Ovary (tissue), 9 donors: Measurements from ENCODE around the gene KRT15. TPM values are rescaled to one million over a fixed set of nuclear protein-coding genes. Genes with fewer than 3 reads are reported as not detected.

ENCODE experiments used
- DNase-seq, 5 donors: peaks; one replicate each; pipeline ENCODE4 v3.0.0-alpha.2; 2019 to 2020
- H3K27ac ChIP-seq, 2 donors: fragments of 200-600 bp; one replicate each; pipeline versions ENCODE4 v1.5.1 to v1.8.0; 2019 to 2022
- H3K27me3 ChIP-seq: fragments of 200-600 bp; one replicate; pipeline ENCODE4 v1.8.0; 2022
- H3K36me3 ChIP-seq: fragments of 200-600 bp; sonication (generic); one replicate; pipeline ENCODE4 v1.5.1; 2019
- H3K4me1 ChIP-seq: one replicate; pipeline ENCODE4 v1.8.1; 2013; ENCODE audit warnings: mild to moderate bottlenecking, moderate library complexity; ENCODE audit not compliant: insufficient read depth
- H3K4me3 ChIP-seq: fragments of 200-600 bp; sonication (generic); one replicate; pipeline ENCODE4 v1.5.1; 2017
- H3K9me3 ChIP-seq, 2 donors: fragments of 200-600 bp in 1 of 2; sonication (generic) in 1 of 2; one replicate each; pipeline versions ENCODE4 v1.5.1 to v1.8.1; 2013 to 2019; ENCODE audit warnings: mild to moderate bottlenecking in 1 of 2, moderate library complexity in 1 of 2
- CTCF ChIP-seq, 3 donors: fragments of 450-650 bp in 2 of 3; fragments of 200-600 bp in 1 of 3; IDR thresholded peaks; one replicate each; pipeline versions ENCODE4 v1.5.1 to v1.8.0; 2016 to 2022; ENCODE audit warnings: antibody characterized with exemption in 3 of 3, mild to moderate bottlenecking in 1 of 3
- EP300 ChIP-seq: sonication (generic); formaldehyde crosslinking; IDR thresholded peaks from one replicate; pipeline ENCODE4 v1.6.1; 2017; ENCODE audit warnings: antibody characterized with exemption
- POLR2A ChIP-seq: fragments of 450-650 bp; IDR thresholded peaks from one replicate; pipeline ENCODE4 v1.6.1; 2017; ENCODE audit warnings: antibody characterized with exemption, mild to moderate bottlenecking, moderate library complexity
- WGBS, 3 donors: extraction: QIAGEN DNeasy Blood & Tissue Kit in 1 of 3; methylation state at CpG; one replicate each; pipeline versions ENCODE4 v1.1.5 to v1.1.7; 2013 to 2017; 5-methylcytosine and 5-hydroxymethylcytosine counted together
- intact Hi-C, 4 donors: fragments of 100-400 bp; cut with DNase I; formaldehyde crosslinking; loops; one replicate each; pipeline versions ENCODE4 v1.11.0 to v1.15.1; 2022 to 2023
- polyA plus RNA-seq, 2 donors: library from polyadenylated mRNA; stranded (reverse); fragments of 200-250 nt in 1 of 2; fragments of 350-450 nt in 1 of 2; fragmentation: Illumina TruSeq in 1 of 2; extraction: RNeasy Lipid Tissue Mini Kit (QIAGEN cat#74804) in 1 of 2; gene quantifications; one replicate each; pipeline ENCODE4 v1.2.3, GENCODE V29; 2013 to 2014
- total RNA-seq, 7 donors: library from RNA; depleted of rRNA in 2 of 7; stranded (reverse); fragments of >200 nt in 2 of 7; fragmentation: NEBNext Ultra II Directional in 3 of 7; extraction: Animal tissue kit (Norgen Biotek cat#: 25700) in 3 of 7; gene quantifications; one replicate each; pipeline versions ENCODE4 v1.1.0 to v1.2.4, GENCODE V29; 2016 to 2023
- donor health status: DM: no; HTN: no; CAD: no; lungs with moderate emphysema.
- donor health status: DM: no; HTN: no; CAD: no.
- donor health status: Bipolar disorder and iron deficiency.
- donor health status: DM: yes; HTN: yes; CAD: no.
- donor health status: DM: no; HTN: no; CAD: no.
- donor health status: DM: yes; HTN: yes; CAD: no.

Gene KRT15
- total and polyA plus RNA-seq, 9 donors = 0.11 to 9.4 (median 0.37) TPM; not detected in 1

GRCh38 chr17:41523787-41524186 lies 5.1 kb upstream of the KRT15 start:
- H3K9me3 ChIP-seq = no peaks in the 10 kb centered on the region
- WGBS, 3 donors = 35 to 66% (median 39%) methylated on average over 19 of the region's 19 CpGs
- no peaks in the 10 kb centered on the region for H3K27me3 ChIP-seq
- peaks cover 7% of the 10 kb centered on the region for H3K4me1 ChIP-seq
- H3K36me3 ChIP-seq = no peaks in the 10 kb centered on the region
- TF ChIP-seq CTCF (IDR thresholded peaks at IDR 0.05) = no peak
- TF ChIP-seq EP300 = no peak
- TF ChIP-seq POLR2A = no peak
- intact Hi-C loops = loop anchor here in 2 of 4 donors (10.0 kb wide), 1 partner anchor 109 kb away; no protein-coding TSS in a partner anchor
- no peak overlapping the region for H3K4me3 ChIP-seq
- DNase-seq = peak in 2 of 5 donors; percentile 50 to 58
- no peak overlapping the region for H3K27ac ChIP-seq

GRCh38 chr17:41523225-41523593 lies 4.5 kb upstream of the KRT15 start:
- TF ChIP-seq POLR2A (no peak), CTCF (IDR thresholded peaks at IDR 0.05) (no peak), EP300 (no peak)
- intact Hi-C loops = loop anchor here in 2 of 4 donors (10.0 kb wide), 1 partner anchor 108 kb away; no protein-coding TSS in a partner anchor
- H3K36me3 ChIP-seq = no peaks in the 10 kb centered on the region
- H3K4me3 ChIP-seq = no peak overlapping the region
- H3K4me1 ChIP-seq = peaks cover 7% of the 10 kb centered on the region
- WGBS, 3 donors = 26 to 52% (median 40%) methylated on average over 4 of the region's 4 CpGs
- H3K9me3 ChIP-seq = no peaks in the 10 kb centered on the region
- DNase-seq = no peak
- no peaks in the 10 kb centered on the region for H3K27me3 ChIP-seq
- H3K27ac ChIP-seq = no peak overlapping the region

- Histone ChIP-seq H3K4me1 (peaks cover 7% of the 10 kb centered on the region), H3K36me3 (no peaks in the 10 kb centered on the region), H3K27me3 (no peaks in the 10 kb centered on the region), H3K4me3 (no peak overlapping the region), H3K27ac (no peak overlapping the region), H3K9me3 (no peaks in the 10 kb centered on the region)
- no peak for TF ChIP-seq POLR2A
- TF ChIP-seq CTCF (IDR thresholded peaks at IDR 0.05) = no peak
- TF ChIP-seq EP300 = no peak
- DNase-seq = no peak
- WGBS, 3 donors = 61 to 69% (median 65%) methylated on average over 12 of the region's 12 CpGs
- intact Hi-C loops = loop anchor here in 2 of 4 donors (10.0 kb wide), 1 partner anchor 108 kb away; no protein-coding TSS in a partner anchor
These were observed 3.9 kb upstream of the KRT15 start for GRCh38 chr17:41522301-41523224.

- Histone ChIP-seq H3K27ac (no peak overlapping the region), H3K4me1 (peaks cover 7% of the 10 kb centered on the region), H3K27me3 (no peaks in the 10 kb centered on the region), H3K4me3 (no peak overlapping the region), H3K9me3 (no peaks in the 10 kb centered on the region), H3K36me3 (no peaks in the 10 kb centered on the region)
- 66 to 71% (median 70%) methylated on average over 6 of the region's 6 CpGs for WGBS, 3 donors
- intact Hi-C loops = loop anchor here in 2 of 4 donors (10.0 kb wide), 1 partner anchor 107 kb away; no protein-coding TSS in a partner anchor
- no peak for DNase-seq
- TF ChIP-seq EP300 (no peak), CTCF (IDR thresholded peaks at IDR 0.05) (no peak), POLR2A (no peak)
These were observed 3.0 kb upstream of the KRT15 start for GRCh38 chr17:41521574-41522261.
